NK-92 (cell line): ENCODE measurements around the gene CHST11.
"Not testable (repeated sequence)": the region's sequence is repeated elsewhere in the genome, so short reads cannot be mapped to it uniquely, and the experiment has no call there.

ENCODE experiments used
- DNase-seq: peaks from one replicate; lab custom pipeline; 2025; ENCODE audit not compliant: unreplicated experiment; lab: John Stamatoyannopoulos, UW

CHST11 gene

GRCh38 chr12:104524034-104524832 lies 67.5 kb downstream of the CHST11 start:
- no peak for DNase-seq

- no peak for DNase-seq
These were observed 69.6 kb downstream of the CHST11 start for GRCh38 chr12:104526320-104526719.

GRCh38 chr12:104526751-104527150 lies 70.0 kb downstream of the CHST11 start:
- no peak for DNase-seq

- DNase-seq = not testable (repeated sequence)
These were observed 70.9 kb downstream of the CHST11 start for GRCh38 chr12:104527653-104528052.

GRCh38 chr12:104529130-104529874 lies 72.6 kb downstream of the CHST11 start:
- no peak for DNase-seq

GRCh38 chr12:104532636-104533035 lies 75.9 kb downstream of the CHST11 start:
- DNase-seq = no peak

GRCh38 chr12:104533134-104533533 lies 76.4 kb downstream of the CHST11 start:
- DNase-seq = no peak

GRCh38 chr12:104534162-104534856 lies 77.6 kb downstream of the CHST11 start:
- DNase-seq = no peak

- no peak for DNase-seq
These were observed 78.1 kb downstream of the CHST11 start for GRCh38 chr12:104534857-104535248.

- DNase-seq = no peak
These were observed 78.6 kb downstream of the CHST11 start for GRCh38 chr12:104535369-104535768.

GRCh38 chr12:104536841-104537240 lies 80.1 kb downstream of the CHST11 start:
- DNase-seq = no peak

GRCh38 chr12:104538056-104538455 lies 81.3 kb downstream of the CHST11 start:
- DNase-seq = no peak

- DNase-seq = no peak
These were observed 82.2 kb downstream of the CHST11 start for GRCh38 chr12:104538891-104539462.

- no peak for DNase-seq
These were observed 88.1 kb downstream of the CHST11 start for GRCh38 chr12:104544836-104545235.

GRCh38 chr12:104546575-104546974 lies 89.8 kb downstream of the CHST11 start:
- no peak for DNase-seq

GRCh38 chr12:104547235-104547634 lies 90.5 kb downstream of the CHST11 start:
- no peak for DNase-seq

GRCh38 chr12:104549815-104550480 lies 93.2 kb downstream of the CHST11 start:
- no peak for DNase-seq

GRCh38 chr12:104551313-104551931 lies 94.7 kb downstream of the CHST11 start:
- DNase-seq = no peak

GRCh38 chr12:104553421-104553820 lies 96.7 kb downstream of the CHST11 start:
- DNase-seq = no peak

- DNase-seq = no peak
These were observed 98.9 kb downstream of the CHST11 start for GRCh38 chr12:104555648-104556047.
